Duodenal mucosa (tissue), 2 donors: ENCODE data around the gene CSRNP2.
"Not testable (repeated sequence)": the region's sequence is repeated elsewhere in the genome, so short reads cannot be mapped to it uniquely, and the experiment has no call there.

ENCODE experiments used
- H3K27ac ChIP-seq: one replicate; pipeline ENCODE4 v1.7.0; 2013; ENCODE audit warnings: low read depth, low read length
- H3K27me3 ChIP-seq, 2 donors: one replicate each; pipeline ENCODE4 v1.7.0; 2013; ENCODE audit warnings: low read length in 2 of 2, control low read depth in 1 of 2; ENCODE audit not compliant: insufficient read depth in 2 of 2, control insufficient read depth in 1 of 2
- H3K36me3 ChIP-seq, 2 donors: one replicate each; pipeline ENCODE4 v1.7.0; 2013; ENCODE audit warnings: low read length in 2 of 2, control low read depth in 1 of 2; ENCODE audit not compliant: insufficient read depth in 2 of 2, control insufficient read depth in 1 of 2
- H3K4me1 ChIP-seq, 2 donors: one replicate each; pipeline ENCODE4 v1.7.0; 2013; ENCODE audit warnings: low read length in 2 of 2, control low read depth in 1 of 2; ENCODE audit not compliant: insufficient read depth in 2 of 2, control insufficient read depth in 1 of 2
- H3K4me3 ChIP-seq, 2 donors: one replicate each; pipeline ENCODE4 v1.7.0; 2013; ENCODE audit warnings: low read length in 2 of 2, low read depth in 1 of 2
- H3K9ac ChIP-seq, 2 donors: one replicate each; pipeline ENCODE4 v1.7.0; 2013; ENCODE audit warnings: low read length in 2 of 2, low read depth in 1 of 2
- H3K9me3 ChIP-seq, 2 donors: one replicate each; pipeline ENCODE4 v1.7.0; 2013; ENCODE audit warnings: low read length in 2 of 2, control low read depth in 1 of 2; ENCODE audit not compliant: control insufficient read depth in 1 of 2

The CSRNP2 gene

DNA sequence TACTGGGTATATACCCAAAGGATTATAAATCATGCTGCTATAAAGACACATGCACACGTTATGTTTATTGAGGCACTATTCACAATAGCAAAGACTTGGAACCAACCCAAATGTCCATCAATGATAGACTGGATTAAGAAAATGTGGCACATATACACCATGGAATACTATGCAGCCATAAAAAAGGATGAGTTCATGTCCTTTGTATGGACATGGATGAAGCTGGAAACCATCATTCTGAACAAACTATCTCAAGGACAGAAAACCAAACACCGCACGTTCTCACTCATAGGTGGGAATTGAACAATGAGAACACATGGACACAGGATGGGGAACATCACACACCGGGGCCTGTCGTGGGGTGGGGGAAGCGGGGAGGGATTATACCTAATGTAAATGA, 4.5 kb downstream of the CSRNP2 start:
- H3K27me3 ChIP-seq, H3K27ac ChIP-seq: not testable (repeated sequence)
- peaks cover 9 to 15% of the 10 kb centered on the region in 2 donors for H3K4me1 ChIP-seq

DNA sequence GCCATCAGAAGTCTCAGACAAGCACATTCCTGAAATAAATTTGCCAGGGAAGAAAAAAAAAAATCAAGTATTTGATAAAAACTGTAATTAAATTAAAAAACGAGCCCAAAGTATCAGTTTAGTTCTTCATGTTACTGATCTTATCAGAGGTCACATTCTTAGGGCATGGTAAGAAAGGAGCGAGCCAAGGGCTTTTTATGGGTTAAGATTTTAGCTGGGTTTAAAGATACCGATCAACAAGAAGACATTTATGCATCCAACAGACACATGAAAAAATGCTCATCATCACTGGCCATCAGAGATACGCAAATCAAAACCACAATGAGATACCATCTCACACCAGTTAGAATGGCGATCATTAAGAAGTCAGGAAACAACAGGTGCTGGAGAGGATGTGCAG, 5.0 kb downstream of the CSRNP2 start:
- not testable (repeated sequence) for H3K9me3 ChIP-seq, H3K27me3 ChIP-seq, H3K4me3 ChIP-seq, H3K27ac ChIP-seq, H3K9ac ChIP-seq
- peaks cover 9 to 15% of the 10 kb centered on the region in 2 donors for H3K4me1 ChIP-seq
- H3K36me3 ChIP-seq = peaks cover 3 to 12% of the 10 kb centered on the region in 2 donors

More for the DNA sequence above, 4.5 kb downstream of the CSRNP2 start:
- not testable (repeated sequence) for H3K4me3 ChIP-seq, H3K36me3 ChIP-seq, H3K9ac ChIP-seq, H3K9me3 ChIP-seq

DNA sequence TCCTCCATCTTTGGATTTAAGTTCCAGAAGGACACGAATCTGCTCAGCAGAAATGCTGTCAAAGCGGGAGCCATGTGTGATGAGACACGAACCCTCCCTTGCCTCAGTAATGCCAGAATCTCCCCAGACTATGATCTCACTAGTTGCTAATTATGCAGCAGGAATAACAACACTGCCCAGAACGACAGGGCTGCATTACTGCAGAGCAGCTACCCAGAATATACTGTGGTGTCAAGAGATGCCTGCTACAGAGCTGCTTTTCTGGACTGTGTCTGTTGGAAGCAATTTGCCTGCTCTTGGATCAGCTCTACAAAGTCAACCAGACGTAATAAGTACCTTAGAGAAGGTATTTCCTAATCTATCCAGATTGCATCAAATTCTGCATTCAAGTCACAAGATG, 5.5 kb downstream of the CSRNP2 start:
- H3K9me3 ChIP-seq = no peaks in the 10 kb centered on the region
- no peak overlapping the region for H3K27ac ChIP-seq
- H3K4me1 ChIP-seq = peaks cover 9 to 15% of the 10 kb centered on the region in 2 donors
- H3K4me3 ChIP-seq = no peak overlapping the region
- H3K36me3 ChIP-seq = peaks cover 3 to 16% of the 10 kb centered on the region in 2 donors
- H3K27me3 ChIP-seq = no peaks in the 10 kb centered on the region
- H3K9ac ChIP-seq = no peak overlapping the region

DNA sequence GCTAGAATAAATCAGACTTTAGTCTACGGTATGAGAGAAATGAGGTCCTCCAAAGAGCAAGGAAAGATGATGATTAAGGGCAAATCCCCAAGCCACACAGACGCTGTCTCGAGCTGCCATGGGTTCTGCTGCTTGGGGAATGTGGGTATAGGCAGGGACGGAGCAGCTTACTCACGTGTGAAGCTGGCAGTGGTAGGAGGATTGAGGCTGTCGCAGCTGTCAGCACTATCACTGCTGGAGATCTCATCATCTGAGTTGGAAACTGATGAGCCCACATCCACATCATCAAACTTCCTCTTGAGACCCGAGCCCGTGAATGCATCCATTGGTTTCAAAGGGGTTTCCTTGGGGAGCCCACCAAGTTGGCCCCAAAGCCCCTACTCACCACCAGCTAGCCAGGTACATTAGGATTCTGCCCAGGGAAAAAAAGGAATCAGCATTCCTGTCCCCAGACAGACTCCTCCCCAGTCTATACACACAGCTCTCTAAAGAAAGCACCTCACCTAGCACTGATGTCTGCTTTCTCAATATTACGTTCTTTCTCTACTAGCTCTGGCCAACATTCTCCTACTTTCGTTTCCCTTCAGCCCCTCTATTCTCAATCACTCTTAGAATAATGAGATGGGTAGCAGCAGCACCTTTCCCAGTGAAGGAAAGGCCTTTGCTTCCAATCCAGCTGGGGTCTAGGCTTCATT, 7.0 kb downstream of the CSRNP2 start:
- Histone ChIP-seq H3K27me3 (no peaks in the 10 kb centered on the region), H3K27ac (no peak overlapping the region), H3K9ac (no peak overlapping the region), H3K4me1 (no peaks in the 10 kb centered on the region), H3K36me3 (peaks cover 10 to 28% of the 10 kb centered on the region in 2 donors), H3K4me3 (no peak overlapping the region), H3K9me3 (no peaks in the 10 kb centered on the region)

DNA sequence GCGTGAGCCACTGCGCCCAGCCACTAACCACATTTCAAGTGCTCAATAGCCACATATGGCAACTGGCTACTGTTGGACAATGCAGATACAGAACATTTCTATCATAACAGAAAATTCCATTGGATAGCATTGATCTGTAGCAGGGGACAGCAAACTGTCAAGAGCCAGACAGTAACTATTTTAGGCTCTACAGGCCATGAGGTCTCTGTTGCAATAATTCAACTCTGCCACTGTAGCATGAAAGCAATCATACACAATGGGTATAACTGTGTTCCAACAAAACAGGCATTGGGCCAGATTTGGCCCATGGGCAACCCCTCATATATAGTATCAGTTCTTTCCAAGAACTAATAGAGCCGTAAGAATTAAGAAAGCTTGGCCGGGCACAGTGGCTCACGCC, 8.0 kb downstream of the CSRNP2 start:
- no peaks in the 10 kb centered on the region for H3K27me3 ChIP-seq
- H3K9ac ChIP-seq = no peak overlapping the region
- peaks cover 14 to 35% of the 10 kb centered on the region in 2 donors for H3K36me3 ChIP-seq
- H3K4me3 ChIP-seq = no peak overlapping the region
- no peaks in the 10 kb centered on the region for H3K4me1 ChIP-seq
- no peak overlapping the region for H3K27ac ChIP-seq
- no peaks in the 10 kb centered on the region for H3K9me3 ChIP-seq

DNA sequence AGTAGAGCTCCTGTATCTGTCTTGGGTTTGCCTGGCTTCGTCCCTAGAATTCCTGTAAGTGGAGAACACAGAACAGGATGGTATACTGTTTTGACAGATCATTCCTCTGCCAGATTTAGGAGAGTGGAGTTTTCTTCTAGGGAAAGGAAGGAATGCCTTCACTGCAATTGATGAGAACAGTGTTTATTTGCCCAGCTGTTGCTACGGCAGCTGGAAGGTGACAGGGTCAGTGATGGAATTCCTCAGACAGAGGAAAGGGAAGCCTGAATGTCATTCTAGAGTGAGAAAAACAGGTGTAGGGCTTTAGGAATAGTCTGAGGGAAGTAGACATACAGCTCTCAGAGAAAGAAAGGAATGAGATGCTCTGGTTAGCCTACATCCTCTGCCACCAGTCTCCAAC, 11.7 kb downstream of the CSRNP2 start:
- H3K36me3 ChIP-seq = peaks cover 25 to 60% of the 10 kb centered on the region in 2 donors
- no peak overlapping the region for H3K27ac ChIP-seq

DNA sequence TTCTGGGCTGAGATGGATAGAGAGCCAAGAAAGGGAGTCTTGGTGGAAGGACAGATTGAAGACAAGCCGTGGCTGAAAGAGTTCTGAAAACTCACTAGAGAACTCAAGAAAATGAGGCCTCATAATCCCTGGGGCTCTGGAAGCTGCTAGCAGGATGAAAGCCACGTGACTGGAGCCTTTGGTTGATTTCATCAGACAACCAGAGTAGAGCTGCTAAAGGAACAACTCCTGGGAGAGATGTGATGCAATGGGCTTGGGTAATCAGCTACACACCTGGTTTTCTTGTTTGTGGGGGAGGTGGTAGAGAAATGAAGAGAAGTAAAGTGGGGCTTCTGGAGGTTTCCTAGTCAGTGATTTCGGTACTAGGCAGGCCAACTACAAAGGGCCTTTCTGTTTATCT, 13.4 kb downstream of the CSRNP2 start:
- no peak overlapping the region for H3K27ac ChIP-seq
- H3K9ac ChIP-seq = no peak overlapping the region
- H3K4me3 ChIP-seq = no peak overlapping the region
- no peaks in the 10 kb centered on the region for H3K9me3 ChIP-seq
- H3K27me3 ChIP-seq = no peaks in the 10 kb centered on the region
- H3K36me3 ChIP-seq = peaks cover 25 to 67% of the 10 kb centered on the region in 2 donors
- H3K4me1 ChIP-seq = no peaks in the 10 kb centered on the region

More for the DNA sequence above, 11.7 kb downstream of the CSRNP2 start:
- H3K9me3 ChIP-seq = no peaks in the 10 kb centered on the region
- no peak overlapping the region for H3K4me3 ChIP-seq
- H3K9ac ChIP-seq = no peak overlapping the region
- H3K27me3 ChIP-seq = no peaks in the 10 kb centered on the region
- H3K4me1 ChIP-seq = no peaks in the 10 kb centered on the region

DNA sequence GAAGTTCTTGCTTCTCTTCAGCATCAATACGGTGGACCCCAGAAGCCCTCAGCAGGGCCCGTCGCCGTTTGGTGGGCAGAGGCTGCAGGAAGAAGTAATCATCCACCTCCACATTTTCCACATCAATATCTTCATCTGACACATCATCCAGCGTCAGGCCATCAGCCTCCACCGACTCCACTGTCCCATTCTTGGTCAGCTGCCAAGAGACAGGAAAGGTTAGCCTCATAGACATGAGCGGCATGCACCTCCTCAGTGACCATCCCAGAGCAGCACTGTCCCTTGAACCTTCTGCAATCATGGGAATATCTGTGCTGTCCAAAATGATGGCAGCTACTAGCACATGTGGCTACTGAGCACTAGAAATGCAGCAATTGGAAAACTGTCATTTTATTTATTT, 15.6 kb downstream of the CSRNP2 start:
- H3K9me3 ChIP-seq = no peaks in the 10 kb centered on the region
- no peak overlapping the region for H3K27ac ChIP-seq
- H3K9ac ChIP-seq = no peak overlapping the region
- no peaks in the 10 kb centered on the region for H3K4me1 ChIP-seq
- no peak overlapping the region for H3K4me3 ChIP-seq
- H3K36me3 ChIP-seq = peaks cover 31 to 80% of the 10 kb centered on the region in 2 donors
- no peaks in the 10 kb centered on the region for H3K27me3 ChIP-seq

DNA sequence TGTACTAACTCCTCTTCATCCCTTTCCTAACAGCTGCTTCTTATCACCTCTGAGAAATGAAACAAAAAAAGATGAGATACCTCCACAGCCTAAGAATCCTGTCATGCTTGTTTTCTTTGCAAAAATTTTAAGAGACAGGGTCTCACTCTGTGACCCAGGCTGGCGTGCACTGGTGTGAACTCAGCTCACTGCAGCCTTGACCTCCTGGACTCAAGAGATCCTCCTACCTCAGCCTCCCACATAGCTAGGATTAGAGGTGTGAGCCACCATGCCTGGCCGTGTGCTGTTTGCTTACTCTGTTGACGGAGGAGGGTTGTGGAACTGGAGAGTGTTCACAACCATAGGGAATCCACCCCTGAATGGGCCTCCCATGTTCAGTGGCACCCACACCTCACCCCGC, 16.2 kb downstream of the CSRNP2 start:
- Histone ChIP-seq H3K27ac (no peak overlapping the region), H3K27me3 (no peaks in the 10 kb centered on the region), H3K4me1 (no peaks in the 10 kb centered on the region), H3K4me3 (no peak overlapping the region), H3K9ac (no peak overlapping the region), H3K36me3 (peaks cover 31 to 80% of the 10 kb centered on the region in 2 donors), H3K9me3 (no peaks in the 10 kb centered on the region)

DNA sequence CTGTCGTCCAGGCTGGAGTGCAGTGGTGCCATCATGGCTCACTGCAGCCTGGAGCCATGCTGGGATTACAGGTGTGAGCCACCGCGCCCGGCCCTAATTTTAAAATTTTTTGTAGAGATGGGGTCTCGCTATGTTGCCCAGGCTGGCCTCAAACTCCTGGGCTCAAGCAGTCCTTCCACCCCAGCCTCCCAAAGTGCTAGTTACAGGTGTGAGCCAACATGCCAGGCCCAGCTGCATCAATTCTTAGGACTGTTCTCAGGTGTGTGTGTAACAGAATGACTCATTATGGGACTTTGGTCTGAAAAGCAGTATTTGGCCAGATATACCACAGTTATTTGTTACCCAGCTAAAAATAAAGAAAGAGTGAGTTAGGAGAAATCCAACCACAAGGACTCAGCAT, 17.9 kb downstream of the CSRNP2 start:
- Histone ChIP-seq H3K27ac (no peak overlapping the region), H3K4me1 (no peaks in the 10 kb centered on the region), H3K27me3 (no peaks in the 10 kb centered on the region), H3K9ac (no peak overlapping the region), H3K4me3 (no peak overlapping the region), H3K9me3 (no peaks in the 10 kb centered on the region), H3K36me3 (peaks cover 23 to 82% of the 10 kb centered on the region in 2 donors)
